ENCODE results near the gene CTXND1.
"Not testable (repeated sequence)": the region's sequence is repeated elsewhere in the genome, so short reads cannot be mapped to it uniquely, and the experiment has no call there.

Gene CTXND1

GRCh38 chr15:80252121-80252518 is at the start of gene CTXND1:
Gene CTXND1, minus strand, starts transcription at chr15:80252213. Its CDS starts 50,264 bp downstream, at chr15:80201949.
- DNase-seq, result no peak

- DNase-seq, result no peak
These were observed 49.5 kb upstream of the CTXND1 start for GRCh38 chr15:80301472-80301871.

GRCh38 chr15:80295777-80296176 is 43.8 kb upstream of the CTXND1 start:
- DNase-seq, result not testable (repeated sequence)

- no peak for DNase-seq
These were observed 40.1 kb upstream of the CTXND1 start for GRCh38 chr15:80292079-80292478.

GRCh38 chr15:80290891-80291290 is 38.9 kb upstream of the CTXND1 start:
- not testable (repeated sequence) for DNase-seq

- DNase-seq, result no peak
These were observed 37.8 kb upstream of the CTXND1 start for GRCh38 chr15:80289528-80290495.

- DNase-seq, result no peak
These were observed 36.1 kb upstream of the CTXND1 start for GRCh38 chr15:80288131-80288530.

- no peak for DNase-seq
These were observed 34.0 kb upstream of the CTXND1 start for GRCh38 chr15:80286055-80286454.

- DNase-seq, result no peak
These were observed 33.4 kb upstream of the CTXND1 start for GRCh38 chr15:80285379-80285778.

GRCh38 chr15:80283531-80283930 is 31.5 kb upstream of the CTXND1 start:
- no peak for DNase-seq

- no peak for DNase-seq
These were observed 25.1 kb upstream of the CTXND1 start for GRCh38 chr15:80277147-80277546.

GRCh38 chr15:80275961-80276360 is 23.9 kb upstream of the CTXND1 start:
- DNase-seq, result no peak

GRCh38 chr15:80274996-80275395 is 23.0 kb upstream of the CTXND1 start:
- no peak for DNase-seq

GRCh38 chr15:80274554-80274953 is 22.5 kb upstream of the CTXND1 start:
- DNase-seq, result no peak

- no peak for DNase-seq
These were observed 21.0 kb upstream of the CTXND1 start for GRCh38 chr15:80272987-80273386.

GRCh38 chr15:80270472-80270871 is 18.5 kb upstream of the CTXND1 start:
- no peak for DNase-seq

GRCh38 chr15:80268101-80268500 is 16.1 kb upstream of the CTXND1 start:
- DNase-seq, result no peak

- DNase-seq, result no peak
These were observed 15.6 kb upstream of the CTXND1 start for GRCh38 chr15:80267658-80268057.

GRCh38 chr15:80266745-80267144 is 14.7 kb upstream of the CTXND1 start:
- no peak for DNase-seq

GRCh38 chr15:80266113-80266512 is 14.1 kb upstream of the CTXND1 start:
- no peak for DNase-seq

GRCh38 chr15:80265021-80265420 is 13.0 kb upstream of the CTXND1 start:
- no peak for DNase-seq

- DNase-seq, result no peak
These were observed 12.0 kb upstream of the CTXND1 start for GRCh38 chr15:80264031-80264430.

GRCh38 chr15:80260551-80260950 is 8.5 kb upstream of the CTXND1 start:
- no peak for DNase-seq

- DNase-seq, result no peak
These were observed 8.0 kb upstream of the CTXND1 start for GRCh38 chr15:80259942-80260510.
